NCI-H2227 treated with DMSO at 0.1 percent for 48 hours (cell line): Measurements from ENCODE around the gene RNASE1.
"Not testable (repeated sequence)": the region's sequence is repeated elsewhere in the genome, so short reads cannot be mapped to it uniquely, and the experiment has no call there.

Experiments used
- DNase-seq: peaks from one replicate; lab custom pipeline; 2025; lab: John Stamatoyannopoulos, UW

RNASE1 gene

DNA sequence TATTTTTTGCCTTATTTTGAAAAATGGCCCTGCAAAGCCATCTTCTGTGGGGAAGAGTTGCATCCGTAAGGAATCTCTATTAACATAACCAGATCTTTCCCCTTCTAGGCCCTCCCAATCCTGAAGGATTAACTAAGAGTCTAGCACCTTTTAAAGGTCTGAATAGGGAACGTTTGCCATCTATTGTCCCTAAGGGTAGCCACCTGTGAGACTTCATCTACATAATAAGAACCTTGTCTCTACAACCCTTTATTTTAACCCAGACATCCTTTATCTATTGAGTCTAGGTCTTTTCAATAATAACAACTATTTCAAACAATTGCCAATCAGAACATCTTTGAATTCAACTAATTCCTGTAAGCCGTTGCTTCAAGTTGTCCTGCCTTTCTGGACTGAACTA, 30.0 kb downstream of the RNASE1 start:
- no peak for DNase-seq

DNA sequence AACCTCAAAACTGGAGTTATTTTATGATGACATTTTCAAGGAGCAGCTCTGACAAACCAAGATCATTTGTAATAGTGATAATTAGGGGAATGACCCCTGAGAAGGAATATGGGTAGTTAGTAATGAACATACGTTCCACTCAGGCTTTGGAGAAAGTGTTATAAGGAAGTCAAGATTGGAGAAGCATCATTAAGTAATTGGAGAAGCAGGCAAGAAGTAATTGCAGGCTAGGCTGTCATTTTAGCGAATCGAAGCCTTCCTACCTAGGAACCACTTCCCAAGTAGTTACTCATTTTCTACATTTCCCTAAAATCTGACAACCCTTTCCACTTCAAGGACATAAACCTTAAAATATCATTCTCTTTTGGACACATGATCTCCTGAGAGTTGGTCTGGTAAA, 33.2 kb downstream of the RNASE1 start:
- DNase-seq: no peak

DNA sequence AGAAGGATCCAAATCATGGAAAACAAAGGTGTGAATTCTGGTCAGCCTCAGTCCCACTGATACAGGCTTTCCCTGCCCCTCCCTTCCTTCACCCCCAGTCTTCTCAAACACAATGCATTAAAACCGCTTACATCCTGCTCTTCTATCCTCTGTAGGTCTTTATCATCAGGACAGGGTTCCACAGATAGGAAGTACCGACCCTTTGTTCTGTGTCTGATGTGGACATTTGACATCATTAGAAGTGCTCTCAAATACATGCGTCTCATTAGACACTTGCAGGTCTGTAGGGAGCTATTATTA, 34.1 kb downstream of the RNASE1 start:
- no peak for DNase-seq

DNA sequence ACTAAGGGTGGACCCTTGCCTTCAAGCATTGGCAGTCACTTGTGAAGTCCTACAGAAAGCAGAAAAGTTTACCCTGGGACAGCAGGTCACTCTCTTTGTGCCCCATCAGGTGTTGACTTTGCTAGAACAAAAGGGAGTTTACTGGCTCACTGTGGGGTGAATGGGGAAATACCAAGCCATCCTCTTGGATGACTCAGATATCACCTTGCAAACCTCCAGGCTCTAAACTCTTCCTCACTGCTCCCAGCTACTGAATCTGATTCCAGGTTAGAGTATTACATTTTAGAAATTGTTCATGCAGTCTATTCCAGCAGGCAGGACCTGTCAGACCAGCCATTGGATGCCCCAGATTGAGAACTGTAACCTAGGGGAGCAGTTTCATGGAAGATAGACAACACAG, 41.7 kb downstream of the RNASE1 start:
- no peak for DNase-seq

DNA sequence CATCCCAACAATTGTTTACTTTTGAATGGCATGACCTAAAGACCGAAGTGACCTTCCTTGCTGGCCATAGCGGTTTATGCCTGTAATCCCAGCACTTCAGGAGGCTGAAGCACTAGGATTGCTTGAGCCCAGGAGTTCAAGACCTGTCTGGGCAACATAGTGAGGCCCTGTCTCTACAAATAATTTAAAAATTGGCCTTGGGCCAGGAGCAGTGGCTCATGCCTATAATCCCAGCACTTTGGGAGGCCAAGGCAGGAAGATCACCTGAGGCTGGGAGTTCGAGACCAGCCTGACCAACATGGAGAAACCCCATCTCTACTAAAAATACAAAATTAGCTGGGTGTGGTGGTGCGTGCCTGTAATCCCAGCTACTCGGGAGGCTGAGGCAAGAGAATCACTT, 43.2 kb downstream of the RNASE1 start:
- DNase-seq: not testable (repeated sequence)

DNA sequence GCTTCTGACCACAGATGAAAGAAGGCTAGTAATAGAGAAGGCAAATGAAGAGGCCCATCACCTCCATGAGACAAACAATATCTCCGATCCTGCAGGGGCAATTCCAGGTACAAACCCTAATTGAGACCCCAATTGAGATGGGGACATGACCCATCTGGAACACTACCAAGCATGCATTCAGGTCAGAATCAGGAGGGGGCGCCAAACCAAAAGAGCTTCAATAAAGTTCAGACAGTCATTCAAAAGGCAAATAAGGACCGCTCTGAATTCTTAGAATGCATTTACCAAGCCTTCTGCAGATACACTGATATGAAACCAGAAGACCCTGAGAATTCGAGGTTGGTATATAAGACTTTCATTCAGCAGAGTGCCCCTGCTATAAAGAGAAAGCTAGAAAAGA, 44.7 kb downstream of the RNASE1 start:
- no peak for DNase-seq

DNA sequence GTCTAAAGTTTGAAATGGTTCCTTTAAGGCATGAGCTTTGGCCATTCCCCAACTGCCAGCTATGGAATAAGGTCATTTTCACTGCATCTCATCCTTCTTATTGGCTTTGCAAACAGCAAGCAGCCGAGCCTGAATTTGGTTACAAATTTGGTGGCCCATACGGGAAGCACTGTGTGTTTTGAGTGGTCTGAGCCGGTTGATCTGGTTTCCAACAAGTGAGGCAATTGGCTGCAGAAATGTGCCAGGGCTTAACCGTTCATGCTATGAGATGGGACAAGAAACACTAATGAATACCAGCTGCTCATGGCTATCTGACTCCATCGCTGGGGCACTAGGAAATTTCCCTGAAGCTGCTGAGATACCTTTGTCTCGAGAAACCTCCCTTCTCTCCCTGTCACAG, 47.6 kb downstream of the RNASE1 start:
- DNase-seq: no peak

DNA sequence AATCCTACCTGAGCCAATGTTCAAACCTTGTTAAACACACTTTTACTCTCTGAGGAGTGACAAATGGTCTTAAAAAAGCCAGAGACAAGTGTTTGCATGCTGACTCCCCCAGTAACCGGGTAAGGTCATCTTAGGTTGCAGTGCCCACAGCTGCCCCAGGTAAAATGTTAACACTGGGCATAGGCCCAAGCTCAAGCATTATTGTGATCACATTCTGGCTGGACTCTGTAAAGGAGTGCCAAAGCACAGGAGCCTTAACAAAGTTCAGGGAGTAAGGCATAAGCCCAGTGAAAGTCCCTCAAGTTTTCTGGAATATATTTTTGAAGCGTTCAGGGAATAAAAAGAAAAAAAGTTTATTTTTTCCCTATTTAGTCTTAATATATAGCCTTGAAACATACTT, 48.3 kb downstream of the RNASE1 start:
- DNase-seq: no peak

DNA sequence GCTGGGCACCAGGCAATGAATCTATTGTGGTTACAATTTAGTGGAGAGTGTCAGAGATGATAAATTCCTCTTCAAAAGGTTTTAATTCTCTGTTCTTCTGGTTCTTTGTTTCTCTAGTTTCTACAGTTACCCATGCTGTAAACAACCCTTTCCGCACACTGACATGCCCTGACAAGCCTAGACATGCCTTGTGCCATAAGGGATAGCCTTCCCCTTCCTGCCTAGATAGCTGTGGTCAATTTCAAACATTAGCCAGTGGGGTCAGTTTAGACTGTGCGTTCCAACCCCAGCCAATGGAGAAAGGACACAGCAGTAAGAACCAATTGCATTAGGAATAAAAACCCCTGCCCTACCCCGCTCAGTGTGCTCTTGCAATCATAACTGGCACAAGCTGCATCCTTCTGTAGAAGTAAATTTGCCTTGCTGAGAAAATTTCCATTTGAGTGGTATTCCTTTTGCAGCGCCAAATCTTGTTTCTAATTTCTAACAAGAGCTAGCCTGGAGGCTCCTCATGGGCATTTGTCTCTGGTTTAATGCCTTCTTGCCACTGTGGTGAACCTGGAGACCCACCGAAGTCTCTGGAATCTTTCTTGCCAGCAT, 50.6 kb downstream of the RNASE1 start:
- DNase-seq: no peak
